ENCODE data around the gene LDAH.

GRCh38 chr2:20676353-20677215, 146.3 kb downstream of the LDAH start:
- TF ChIP-seq CTCF (conservative IDR thresholded peaks at IDR 0.05; ENCODE audit: low read depth, low read length) (peak; percentile 36; the same call in 1 of the 2 replicates), EZH2phosphoT487 (IDR thresholded peaks at IDR 0.05; ENCODE audit: borderline replicate concordance, low read length) (no peak), EZH2 (IDR thresholded peaks at IDR 0.05; ENCODE audit: low read length, unreplicated experiment) (no peak)
